Renal pelvis (tissue), 12 donors: Measurements from ENCODE around the gene PLS1. TPM values are rescaled to one million over a fixed set of nuclear protein-coding genes. Genes with fewer than 3 reads are reported as not detected.
"Not testable (repeated sequence)": the region's sequence is repeated elsewhere in the genome, so short reads cannot be mapped to it uniquely, and the experiment has no call there.

ENCODE experiments used
- DNase-seq: peaks from one replicate; pipeline ENCODE4 v3.0.0-alpha.2; 2013
- long read RNA-seq, 16 experiments: transcript quantifications; one replicate each; lab custom pipeline, GENCODE V29; 2026
- polyA plus RNA-seq, 3 donors: library from polyadenylated mRNA; unstranded; fragments of 120-200 nt; gene quantifications; one replicate each; pipeline ENCODE4 v1.2.1, GENCODE V29; 2013; ENCODE audit not compliant: insufficient read length in 3 of 3

The PLS1 gene
- polyA plus RNA-seq: 10 to 100 TPM; 24.8 to 34.9 (median 25.8) TPM
- long read RNA-seq, donor 1, transcript PLS1-202 (16 exons, 3,706 nt): major isoform, 9 of 23 reads
- long read RNA-seq, donor 1, partial matches to known transcripts: 14 of 23 reads
- long read RNA-seq, donor 1, other reads (novel, unspliced or antisense): 0 of 23 reads
- long read RNA-seq, donor 2, partial matches to known transcripts: 10 of 14 reads
- long read RNA-seq, donor 2, other reads (novel, unspliced or antisense): 0 of 14 reads
- long read RNA-seq, donor 3, partial matches to known transcripts: 0 of 1 reads
- long read RNA-seq, donor 3, other reads (novel, unspliced or antisense): 0 of 1 reads
- long read RNA-seq, donor 4, partial matches to known transcripts: 0 of 2 reads
- long read RNA-seq, donor 4, other reads (novel, unspliced or antisense): 0 of 2 reads
- long read RNA-seq, donor 5, partial matches to known transcripts: 0 of 1 reads
- long read RNA-seq, donor 5, other reads (novel, unspliced or antisense): 0 of 1 reads
- long read RNA-seq, donor 6, transcript PLS1-202 (16 exons, 3,706 nt): major isoform, 7 of 20 reads
- long read RNA-seq, donor 6, partial matches to known transcripts: 13 of 20 reads
- long read RNA-seq, donor 6, other reads (novel, unspliced or antisense): 0 of 20 reads
- long read RNA-seq, donor 7, partial matches to known transcripts: 0 of 4 reads
- long read RNA-seq, donor 7, other reads (novel, unspliced or antisense): 0 of 4 reads
- long read RNA-seq, donor 8: 0 reads
- long read RNA-seq, donor 9, partial matches to known transcripts: 0 of 4 reads
- long read RNA-seq, donor 9, other reads (novel, unspliced or antisense): 0 of 4 reads
- long read RNA-seq, donor 10: 0 reads
- long read RNA-seq, donor 11, transcript PLS1-202 (16 exons, 3,706 nt): major isoform, 5 of 5 reads
- long read RNA-seq, donor 11, partial matches to known transcripts: 0 of 5 reads
- long read RNA-seq, donor 11, other reads (novel, unspliced or antisense): 0 of 5 reads
- long read RNA-seq, donor 12, partial matches to known transcripts: 15 of 18 reads
- long read RNA-seq, donor 12, other reads (novel, unspliced or antisense): 0 of 18 reads
- long read RNA-seq, donor 13, partial matches to known transcripts: 0 of 4 reads
- long read RNA-seq, donor 13, other reads (novel, unspliced or antisense): 0 of 4 reads
- long read RNA-seq, donor 14: 0 reads
- long read RNA-seq, donor 15, transcript PLS1-202 (16 exons, 3,706 nt): major isoform, 16 of 28 reads
- long read RNA-seq, donor 15, partial matches to known transcripts: 12 of 28 reads
- long read RNA-seq, donor 15, other reads (novel, unspliced or antisense): 0 of 28 reads
- long read RNA-seq, donor 16, partial matches to known transcripts: 11 of 15 reads
- long read RNA-seq, donor 16, other reads (novel, unspliced or antisense): 0 of 15 reads

GRCh38 chr3:142595951-142596725 lies at the start of gene PLS1:
Gene PLS1 (plus strand): TSS chr3:142596393. CDS start chr3:142664238, 67,845 bp downstream.
- peak; percentile 90 for DNase-seq

GRCh38 chr3:142549986-142550385 lies 46.2 kb upstream of the PLS1 start:
- no peak for DNase-seq

- not testable (repeated sequence) for DNase-seq
Measured at GRCh38 chr3:142552579-142552978, 43.6 kb upstream of the PLS1 start.

- no peak for DNase-seq
Measured at GRCh38 chr3:142553741-142554140, 42.5 kb upstream of the PLS1 start.

GRCh38 chr3:142560118-142560517 lies 36.1 kb upstream of the PLS1 start:
- DNase-seq: no peak

- DNase-seq: no peak
Measured at GRCh38 chr3:142563496-142563997, 32.6 kb upstream of the PLS1 start.

GRCh38 chr3:142566096-142566495 lies 30.1 kb upstream of the PLS1 start:
- DNase-seq: no peak

GRCh38 chr3:142568393-142569017 lies 27.7 kb upstream of the PLS1 start:
- no peak for DNase-seq

GRCh38 chr3:142569422-142569821 lies 26.8 kb upstream of the PLS1 start:
- not testable (repeated sequence) for DNase-seq

- not testable (repeated sequence) for DNase-seq
Measured at GRCh38 chr3:142574223-142574622, 22.0 kb upstream of the PLS1 start.

- no peak for DNase-seq
Measured at GRCh38 chr3:142574665-142575064, 21.5 kb upstream of the PLS1 start.

GRCh38 chr3:142576792-142577191 lies 19.4 kb upstream of the PLS1 start:
- no peak for DNase-seq

GRCh38 chr3:142577696-142578328 lies 18.4 kb upstream of the PLS1 start:
- no peak for DNase-seq

- DNase-seq: peak; percentile 97
Measured at GRCh38 chr3:142578329-142579223, 17.6 kb upstream of the PLS1 start, which contains the start of gene ATR. Gene ATR (minus strand): TSS chr3:142578733. CDS start chr3:142578704, 29 bp downstream.

GRCh38 chr3:142580061-142580423 lies 16.2 kb upstream of the PLS1 start:
- DNase-seq: no peak

GRCh38 chr3:142581070-142581469 lies 15.1 kb upstream of the PLS1 start:
- not testable (repeated sequence) for DNase-seq

- DNase-seq: peak; percentile 70
Measured at GRCh38 chr3:142586803-142587406, 9.3 kb upstream of the PLS1 start.

GRCh38 chr3:142588703-142589102 lies 7.5 kb upstream of the PLS1 start:
- DNase-seq: no peak
